Measurements from ENCODE around the gene CCM2L.
A peak's percentile ranks its signal among the peaks of the same experiment; 100 is the strongest.

The CCM2L gene

GRCh38 chr20:31996996-31997395 is 13.2 kb upstream of the CCM2L start:
- no peak for DNase-seq

GRCh38 chr20:31998246-31998645 is 12.0 kb upstream of the CCM2L start:
- DNase-seq, result no peak

- no peak for DNase-seq
Measured at GRCh38 chr20:32003325-32003724, 6.9 kb upstream of the CCM2L start.

GRCh38 chr20:32004963-32005362 is 5.3 kb upstream of the CCM2L start:
- peak in 1 of 2 experiments; percentile 21 for DNase-seq

- DNase-seq, result no peak
Measured at GRCh38 chr20:32006053-32006452, 4.2 kb upstream of the CCM2L start.

- peak; percentile 20 to 63 for DNase-seq
Measured at GRCh38 chr20:32006841-32007786, 3.1 kb upstream of the CCM2L start.

- DNase-seq, result peak in 1 of 2 experiments; percentile 52
Measured at GRCh38 chr20:32007787-32008616, 2.2 kb upstream of the CCM2L start.

- DNase-seq, result no peak
Measured at GRCh38 chr20:32009564-32009963, 674 bp upstream of the CCM2L start.

GRCh38 chr20:32010666-32011065 is 428 bp downstream of the CCM2L start:
- no peak for DNase-seq

- DNase-seq, result no peak
Measured at GRCh38 chr20:32012159-32012688, 2.0 kb downstream of the CCM2L start.

- no peak for DNase-seq
Measured at GRCh38 chr20:32013326-32013725, 3.1 kb downstream of the CCM2L start.

GRCh38 chr20:32017711-32018251 is 7.5 kb downstream of the CCM2L start:
- DNase-seq, result no peak

GRCh38 chr20:32018269-32019155 is 8.3 kb downstream of the CCM2L start:
- peak; percentile 13 to 72 for DNase-seq

GRCh38 chr20:32019156-32019510 is 8.9 kb downstream of the CCM2L start:
- DNase-seq, result peak in 1 of 2 experiments; percentile 45

- no peak for DNase-seq
Measured at GRCh38 chr20:32019563-32020463, 9.6 kb downstream of the CCM2L start.

- no peak for DNase-seq
Measured at GRCh38 chr20:32021091-32021490, 10.9 kb downstream of the CCM2L start.

- no peak for DNase-seq
Measured at GRCh38 chr20:32024683-32025295, 14.6 kb downstream of the CCM2L start.

GRCh38 chr20:32027643-32028042 is 17.4 kb downstream of the CCM2L start:
- DNase-seq, result no peak

- DNase-seq, result peak in 1 of 2 experiments; percentile 11
Measured at GRCh38 chr20:32028647-32029372, 18.6 kb downstream of the CCM2L start.

GRCh38 chr20:32029561-32029960 is 19.3 kb downstream of the CCM2L start:
- DNase-seq, result no peak

Measured in NCI-H446 (cell line).